Activated CD8-positive, alpha-beta memory T cell treated with anti-CD3 and anti-CD28 coated beads, Interleukin-2, amount 50 U/mL, for 24 hours (primary cell): ENCODE results near the gene RHEB.
"Not testable (repeated sequence)": the region's sequence is repeated elsewhere in the genome, so short reads cannot be mapped to it uniquely, and the experiment has no call there.

Experiments used
- DNase-seq: peaks from one replicate; pipeline ENCODE4 v3.0.0-alpha.2; 2020; ENCODE audit errors: extremely low read depth

RHEB gene

GRCh38 chr7:151529842-151530241 is 10.1 kb upstream of the RHEB start:
- no peak for DNase-seq

DNA sequence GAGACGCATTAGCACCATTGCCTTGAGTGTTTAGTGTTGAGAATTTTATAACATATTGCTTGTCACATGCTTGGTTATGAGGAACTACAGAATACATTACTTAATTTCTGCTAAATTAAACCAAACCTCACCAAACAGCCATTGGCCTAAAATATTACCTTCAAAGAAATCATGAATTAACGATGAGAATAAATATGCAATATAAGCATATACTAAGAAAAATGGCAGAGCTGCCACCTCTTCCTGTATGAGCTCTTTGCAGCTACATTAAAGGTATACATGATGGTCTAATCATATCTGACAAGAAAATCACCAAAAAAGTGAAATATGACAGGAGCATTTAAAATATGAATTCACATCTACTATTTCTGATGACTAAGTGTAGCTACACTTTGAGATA is 5.2 kb upstream of the RHEB start:
- DNase-seq, result no peak

- no peak for DNase-seq
Observed at GRCh38 chr7:151524331-151524730, 4.6 kb upstream of the RHEB start.

GRCh38 chr7:151520419-151521261 is 945 bp upstream of the RHEB start:
- DNase-seq, result no peak

DNA sequence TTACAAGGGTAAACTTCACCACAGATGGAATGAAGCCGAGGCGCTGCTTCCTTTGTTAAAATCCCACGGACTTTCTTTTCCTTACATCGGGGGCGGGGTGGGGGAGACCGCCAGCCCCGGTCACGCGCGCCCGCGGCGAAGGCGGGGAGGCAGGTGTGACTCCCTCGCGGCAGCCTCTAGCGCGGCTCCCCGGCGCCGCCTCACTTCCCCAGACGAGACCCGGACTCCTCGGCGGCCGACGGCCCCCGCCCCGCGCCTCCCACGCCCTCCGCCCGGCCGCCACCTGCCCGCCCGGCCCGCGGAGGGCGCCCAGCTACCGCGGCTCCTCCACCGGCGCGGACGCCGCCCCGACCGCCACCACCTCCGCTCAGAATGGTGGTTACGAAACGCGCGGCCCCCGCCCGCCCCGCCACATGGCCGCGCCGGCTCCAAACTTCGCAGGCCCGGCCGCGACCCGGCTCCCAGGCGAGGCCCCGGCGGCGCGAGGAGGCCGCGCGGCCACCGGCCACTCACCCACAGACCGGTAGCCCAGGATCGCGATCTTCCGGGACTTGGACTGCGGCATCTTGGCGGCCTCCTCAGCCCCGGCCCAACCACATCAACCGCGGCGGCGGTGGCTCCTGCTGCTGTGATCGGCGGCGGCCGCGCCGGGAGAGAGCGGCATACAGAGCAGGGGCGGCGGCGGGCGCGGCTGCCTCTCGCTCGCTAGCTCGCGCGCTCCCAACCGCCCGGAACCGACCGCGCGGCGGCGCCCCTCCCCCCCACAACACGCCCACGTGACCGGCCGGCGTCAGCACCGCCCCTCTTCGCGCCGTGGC is 539 bp downstream of the RHEB start:
- DNase-seq, result not testable (repeated sequence)

DNA sequence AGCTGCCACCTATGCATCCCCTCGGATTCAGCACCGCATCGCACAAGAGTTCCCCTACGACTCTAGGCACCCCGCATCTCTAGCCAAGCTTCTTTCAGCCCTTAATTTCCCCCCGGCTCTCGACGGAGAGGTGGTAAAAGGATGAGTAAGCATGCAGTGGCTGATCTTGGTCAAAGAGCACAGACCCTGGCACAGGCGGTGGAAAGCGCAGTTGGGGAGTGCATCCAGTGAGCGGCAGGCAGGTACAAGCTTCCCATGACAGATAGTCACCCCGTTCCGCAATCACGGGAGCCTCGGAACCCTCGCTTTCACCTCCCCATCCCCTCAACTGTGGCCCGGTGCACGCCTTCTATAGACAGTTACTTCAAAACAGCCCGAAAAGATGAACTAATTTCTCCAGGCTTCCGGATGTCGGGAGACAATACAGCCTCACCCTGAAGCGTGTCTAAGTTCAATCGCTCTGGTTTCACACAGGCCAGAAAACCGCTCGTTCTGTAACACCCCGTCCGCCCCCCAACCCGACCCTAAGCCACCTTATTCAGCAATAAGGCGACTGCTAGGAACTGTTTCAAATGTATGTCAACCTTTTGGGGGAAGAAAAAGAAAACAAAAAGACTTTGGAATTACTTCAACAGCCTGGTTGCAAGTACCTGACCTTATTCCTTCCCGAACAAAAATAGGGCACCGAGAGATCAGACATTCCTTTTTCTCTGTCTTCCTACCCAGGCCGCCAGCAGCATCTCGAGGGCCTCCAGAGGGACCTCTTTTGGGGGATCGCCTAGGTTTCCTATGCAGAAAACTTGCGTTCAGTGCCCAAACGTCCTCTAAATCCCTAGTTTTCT is 1.4 kb downstream of the RHEB start:
- DNase-seq, result peak; percentile 14

- no peak for DNase-seq
Observed at GRCh38 chr7:151517601-151518104, 2.0 kb downstream of the RHEB start.

DNA sequence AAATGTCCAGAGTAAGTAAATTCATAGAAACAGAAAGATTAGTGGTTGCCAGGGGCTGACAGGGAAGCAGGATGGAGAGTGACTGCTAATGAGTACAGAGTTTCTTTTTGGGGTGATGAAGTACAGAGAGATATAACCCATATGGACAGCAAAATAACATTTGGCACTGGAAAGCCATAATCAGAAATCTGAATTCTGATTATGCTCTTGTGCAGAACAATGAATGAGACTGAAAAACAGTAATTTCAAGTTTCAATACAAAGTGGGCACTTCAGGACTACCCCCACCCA is 4.5 kb downstream of the RHEB start:
- DNase-seq, result no peak

DNA sequence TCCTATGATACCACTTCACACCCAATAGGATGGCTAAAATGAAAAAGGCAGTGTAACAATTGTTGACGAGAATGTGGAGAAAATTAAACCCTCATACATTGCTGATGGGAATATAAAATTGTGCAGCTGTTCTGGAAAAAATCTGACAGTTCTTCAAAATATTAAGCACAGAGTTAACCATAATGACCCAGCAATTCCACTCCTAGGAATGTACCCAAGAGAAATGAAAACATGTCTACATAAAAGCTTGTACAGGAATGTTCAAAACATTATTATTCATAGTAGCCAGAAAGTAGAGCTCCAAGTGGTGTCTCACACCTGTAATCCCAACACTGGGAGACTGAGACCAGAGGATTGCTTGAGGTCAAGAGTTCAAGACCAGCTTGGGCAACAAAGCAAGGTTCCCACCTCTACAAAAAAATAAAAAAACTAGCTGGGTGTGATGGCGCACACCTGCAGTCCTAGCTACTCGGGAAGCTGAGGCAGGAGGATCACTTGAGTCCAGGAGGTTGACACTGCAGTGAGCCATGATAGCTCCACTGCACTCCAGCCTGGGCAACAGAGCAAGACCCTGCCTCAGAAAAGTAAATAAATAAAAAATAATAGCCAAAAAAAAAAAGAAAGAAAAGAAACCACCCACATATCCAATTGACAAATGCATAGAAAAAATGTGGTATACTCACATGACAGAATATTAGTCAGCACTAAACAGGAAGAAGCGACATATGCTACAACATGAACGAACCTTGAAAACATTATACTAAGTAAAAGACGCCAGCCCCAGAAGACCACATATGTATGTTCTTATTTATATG is 5.0 kb downstream of the RHEB start:
- no peak for DNase-seq

DNA sequence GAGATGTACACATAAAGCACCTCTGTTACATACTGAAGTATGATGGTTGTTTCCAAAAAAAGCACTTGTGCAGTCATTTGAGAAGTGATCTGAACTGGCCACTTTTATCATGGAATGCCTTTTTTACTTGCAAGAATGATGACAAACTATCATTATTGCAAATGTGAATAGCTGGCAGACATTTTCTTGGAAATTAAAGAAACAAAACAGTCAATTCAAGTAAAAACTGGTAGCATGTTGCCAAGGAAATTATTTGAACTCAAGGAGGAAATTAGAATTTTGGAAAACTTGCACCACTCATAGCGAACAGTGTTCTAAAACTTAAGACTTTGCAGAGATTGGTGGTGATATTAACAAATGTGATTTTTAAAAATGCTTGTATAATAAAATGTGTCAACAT is 6.6 kb downstream of the RHEB start:
- DNase-seq, result no peak

- no peak for DNase-seq
Observed at GRCh38 chr7:151512353-151512752, 7.3 kb downstream of the RHEB start.

GRCh38 chr7:151511946-151512345 is 7.7 kb downstream of the RHEB start:
- DNase-seq, result no peak

DNA sequence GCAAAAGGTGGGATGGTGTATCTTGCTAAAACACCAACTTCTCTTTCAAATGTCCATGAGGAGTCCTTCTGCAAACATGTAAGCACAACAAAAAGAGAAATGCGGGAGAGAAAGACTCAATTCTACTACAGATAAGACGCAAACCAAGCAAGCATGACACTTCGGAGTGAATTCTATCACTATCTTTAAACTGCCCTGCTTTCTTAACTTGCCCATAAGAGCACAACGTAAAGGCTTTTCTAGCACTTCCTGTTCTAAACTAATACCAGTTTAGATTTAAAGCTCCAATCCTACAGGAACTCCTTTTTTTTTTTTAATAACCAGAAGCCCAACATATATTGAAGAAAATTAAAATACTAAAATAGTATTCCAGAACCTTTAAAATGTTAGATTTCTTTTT is 8.4 kb downstream of the RHEB start:
- no peak for DNase-seq

DNA sequence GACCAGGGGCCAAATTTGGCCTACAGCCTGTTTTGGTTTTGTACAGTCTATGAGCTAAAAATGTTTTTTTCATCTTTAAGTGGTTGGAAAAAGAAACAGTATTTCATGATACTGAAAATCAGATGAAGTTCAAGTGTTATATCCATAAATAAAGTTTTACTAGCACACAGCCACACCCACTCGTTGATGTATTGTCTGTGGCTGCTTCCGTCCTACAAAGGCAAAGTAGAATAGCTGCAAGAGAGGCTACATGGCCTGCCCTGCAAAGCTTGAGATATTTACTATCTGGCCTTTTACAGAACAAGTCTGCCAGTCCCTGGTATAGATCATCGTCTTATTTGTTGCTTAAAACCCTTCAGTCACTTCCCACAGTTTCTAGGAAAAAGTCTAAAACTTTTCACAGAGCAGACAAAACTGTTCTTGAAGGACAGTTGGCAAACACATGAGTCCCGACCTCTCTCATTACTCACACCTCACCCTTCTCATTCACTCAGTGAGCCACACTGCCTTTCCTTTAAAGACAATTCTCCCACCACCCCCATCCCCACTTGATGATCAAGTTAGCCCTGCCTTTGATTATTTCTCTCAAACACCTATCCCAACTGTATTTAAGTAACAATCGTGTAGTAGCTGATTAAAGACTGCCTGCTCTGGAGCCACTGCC is 9.9 kb downstream of the RHEB start:
- DNase-seq, result no peak

- DNase-seq, result no peak
Observed at GRCh38 chr7:151508991-151509390, 10.7 kb downstream of the RHEB start.

DNA sequence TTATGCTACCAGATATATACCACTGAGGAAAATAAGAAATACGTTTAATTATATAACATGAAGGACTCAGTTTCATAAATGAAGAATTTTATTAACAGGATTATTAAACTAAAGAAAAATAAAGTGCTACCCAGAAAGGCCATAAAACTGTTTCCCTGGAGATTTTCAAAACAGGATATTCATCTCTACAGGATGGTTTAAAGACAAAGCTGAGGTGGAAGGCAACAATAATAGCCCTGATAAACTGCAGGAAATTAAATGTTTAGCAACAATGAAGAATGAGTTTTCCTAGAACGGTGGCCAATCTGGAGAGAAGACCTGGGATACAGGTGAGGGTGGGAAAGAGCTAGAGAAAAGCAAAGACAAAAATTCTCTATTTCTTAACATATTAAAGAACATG is 11.9 kb downstream of the RHEB start:
- DNase-seq, result no peak

DNA sequence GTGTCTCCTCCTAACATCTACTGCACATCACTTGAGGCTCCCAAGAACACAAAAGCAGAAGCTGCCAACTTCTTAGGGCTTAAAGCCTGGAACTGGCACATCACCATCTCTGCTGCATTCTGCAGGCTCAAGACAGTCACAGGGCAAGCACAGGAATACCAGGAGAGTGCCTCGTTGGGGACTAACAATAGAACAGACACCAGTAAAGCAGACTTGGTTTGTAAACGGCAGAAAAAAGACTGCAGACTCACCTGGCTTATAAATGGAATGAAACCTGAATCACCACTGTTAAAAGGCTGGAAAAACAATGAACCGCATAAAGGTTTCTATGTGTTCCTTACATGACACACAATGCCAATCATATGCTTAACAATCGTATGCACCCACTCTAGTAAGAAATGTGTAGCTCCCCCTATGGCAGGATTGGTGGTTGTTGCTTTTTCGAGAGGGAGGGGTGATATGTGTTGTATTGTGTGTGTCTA is 12.8 kb downstream of the RHEB start:
- no peak for DNase-seq

DNA sequence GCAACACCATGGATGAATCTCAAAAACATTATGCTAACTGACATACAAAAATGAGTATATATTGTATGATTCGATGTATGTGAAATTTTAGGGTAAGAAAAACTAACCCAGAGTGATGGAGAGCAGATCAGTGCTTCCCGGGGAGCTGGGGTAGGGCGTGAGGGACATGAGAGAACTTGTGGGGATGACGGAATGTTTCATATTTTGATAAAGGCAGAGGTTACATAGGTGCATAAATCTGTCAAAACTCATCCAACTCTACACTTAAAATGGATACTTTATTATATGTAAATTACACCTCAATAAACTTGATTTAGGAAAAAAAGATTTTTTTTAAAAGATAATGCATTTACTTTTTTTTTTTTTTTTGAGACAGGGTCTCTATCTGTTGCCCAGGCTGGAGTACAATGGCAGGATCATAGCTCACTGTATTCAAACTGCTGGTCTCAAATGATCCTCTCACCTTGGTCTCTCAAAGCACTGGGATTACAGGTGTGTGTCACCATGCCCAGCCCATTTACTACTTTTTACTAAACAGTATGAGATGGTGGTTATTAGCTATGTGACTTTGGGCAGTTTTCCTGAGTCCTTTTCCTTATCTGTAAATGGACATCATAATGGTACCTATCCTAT is 13.7 kb downstream of the RHEB start:
- no peak for DNase-seq

DNA sequence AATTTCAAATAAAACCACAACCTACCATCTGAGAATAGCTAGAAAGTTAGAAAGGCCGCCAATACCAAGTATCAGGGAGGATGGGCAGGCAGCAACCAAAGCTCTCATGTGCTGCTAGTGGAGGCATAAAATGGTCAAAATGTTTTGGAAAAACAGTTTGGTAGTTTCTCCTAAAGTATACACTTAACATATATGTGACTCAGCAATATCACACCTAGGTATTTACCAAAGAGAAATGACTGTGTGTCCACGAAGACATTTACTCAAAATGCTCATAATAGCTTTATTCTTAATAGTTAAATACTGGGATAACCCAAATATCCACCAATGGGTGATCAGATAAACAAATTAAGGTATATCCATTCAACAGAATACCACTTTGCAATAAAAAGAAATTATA is 14.3 kb downstream of the RHEB start:
- no peak for DNase-seq

- DNase-seq, result no peak
Observed at GRCh38 chr7:151504715-151505326, 14.9 kb downstream of the RHEB start.
